K562 (cell line): ENCODE measurements around the gene SIRT2. TPM values are rescaled to one million over a fixed set of nuclear protein-coding genes. Genes with fewer than 3 reads are reported as not detected.

Experiments
- BRD4 ChIP-seq: fragments of 200-600 bp; sonication (generic); IDR thresholded peaks from 2 replicates; pipeline ENCODE4 v1.6.1; 2017; ENCODE audit warnings: inconsistent platforms
- CCNT2 ChIP-seq: IDR thresholded peaks from 2 replicates; pipeline ENCODE4 v1.6.1; 2011; ENCODE audit warnings: borderline replicate concordance, low read depth, mild to moderate bottlenecking, moderate library complexity, mixed read lengths, low read length; ENCODE audit not compliant: insufficient read length; ENCODE audit errors: extremely low read depth
- FOS ChIP-seq: IDR thresholded peaks from 3 replicates; pipeline ENCODE4 v1.6.1; 2011; ENCODE audit not compliant: insufficient read length; ENCODE audit errors: extremely low read depth
- NFIC ChIP-seq: fragments of 450-650 bp; IDR thresholded peaks from 2 replicates; pipeline ENCODE4 v1.6.1; 2017; ENCODE audit warnings: mild to moderate bottlenecking, inconsistent platforms
- RFX5 ChIP-seq: IDR thresholded peaks from 2 replicates; pipeline ENCODE4 v1.6.1; 2011; ENCODE audit warnings: low read depth, mild to moderate bottlenecking, improper control_type of control experiment, low read length
- ZBTB33 ChIP-seq: sonication (generic); formaldehyde crosslinking; IDR thresholded peaks from 2 replicates; pipeline ENCODE4 v1.8.1; 2023; ENCODE audit warnings: mild to moderate bottlenecking, missing genetic modification reagents
- polyA plus RNA-seq, 8 experiments: library from polyadenylated mRNA; depleted of rRNA in 4 of 8; stranded (reverse) in 5 of 8; unstranded in 3 of 8; fragments of >200 nt; fragmentation: Nextera tagmentation in 2 of 8; fragmentation: Illumina TruSeq in 1 of 8; extraction: Ambion mirVana in 2 of 8; extraction: Trizol in 1 of 8; gene quantifications; 2 replicates each; pipeline versions ENCODE4 v1.2.1 to v1.2.3, GENCODE V29; 2011 to 2014; ENCODE audit warnings: inconsistent platforms in 1 of 8, missing spikeins in 1 of 8
- total RNA-seq, 7 experiments: library from RNA; depleted of rRNA in 6 of 7; stranded (reverse); fragments of >200 nt in 6 of 7; fragmentation: Illumina TruSeq in 2 of 7; extraction: Trizol in 2 of 7; gene quantifications; 2 replicates each; pipeline versions ENCODE4 v1.2.1 to v1.2.3, GENCODE V29; 2011 to 2021; ENCODE audit warnings: low replicate concordance in 1 of 7
- TF ChIP-seq, protein P1 (sequence below): sonication (generic); formaldehyde crosslinking; IDR thresholded peaks from 2 replicates; pipeline ENCODE4 v1.8.0; 2022; ENCODE audit warnings: mild to moderate bottlenecking, missing genetic modification reagents
- TF ChIP-seq, protein P2 (sequence below), 3 experiments: fragments of 200-800 bp in 1 of 3; fragments of 250-450 bp in 1 of 3; fragments of 450-650 bp in 1 of 3; sonication (Bioruptor Pico) in 1 of 3; sonication (Bioruptor generic) in 1 of 3; formaldehyde crosslinking in 1 of 3; IDR thresholded peaks; 2 replicates each; pipeline versions ENCODE4 v1.6.1 to v1.8.0; 2016 to 2022; ENCODE audit warnings: mild to moderate bottlenecking in 2 of 3, missing genetic modification characterization in 2 of 3, missing compliant biosample characterization in 1 of 3, moderate library complexity in 1 of 3
- TF ChIP-seq, protein P3 (sequence below): sonication (generic); formaldehyde crosslinking; IDR thresholded peaks from 2 replicates; pipeline ENCODE4 v1.8.1; 2023; ENCODE audit warnings: mild to moderate bottlenecking, missing genetic modification reagents
- TF ChIP-seq, protein P4 (sequence below): sonication (generic); formaldehyde crosslinking; IDR thresholded peaks from 2 replicates; pipeline ENCODE4 v1.8.0; 2022; ENCODE audit warnings: missing genetic modification reagents, mild to moderate bottlenecking, borderline replicate concordance
- TF ChIP-seq, protein P5 (sequence below): fragments of 450-650 bp; IDR thresholded peaks from 2 replicates; pipeline ENCODE4 v1.6.1; 2016
- TF ChIP-seq, protein P6 (sequence below): fragments of 250-450 bp; sonication (Bioruptor Pico); IDR thresholded peaks from 2 replicates; pipeline ENCODE4 v1.6.1; 2021; ENCODE audit warnings: mild to moderate bottlenecking
- TF ChIP-seq, protein P7 (sequence below), 2 experiments: fragments of 450-650 bp; IDR thresholded peaks; 2 replicates each; pipeline ENCODE4 v1.6.1; 2016

The SIRT2 gene
- total and polyA plus RNA-seq, 9 of the 15 experiments (the other 6 are each of a cell fraction or from before 2014, with no cell fraction given), result 2.3 to 35.2 (median 22.9) TPM

DNA sequence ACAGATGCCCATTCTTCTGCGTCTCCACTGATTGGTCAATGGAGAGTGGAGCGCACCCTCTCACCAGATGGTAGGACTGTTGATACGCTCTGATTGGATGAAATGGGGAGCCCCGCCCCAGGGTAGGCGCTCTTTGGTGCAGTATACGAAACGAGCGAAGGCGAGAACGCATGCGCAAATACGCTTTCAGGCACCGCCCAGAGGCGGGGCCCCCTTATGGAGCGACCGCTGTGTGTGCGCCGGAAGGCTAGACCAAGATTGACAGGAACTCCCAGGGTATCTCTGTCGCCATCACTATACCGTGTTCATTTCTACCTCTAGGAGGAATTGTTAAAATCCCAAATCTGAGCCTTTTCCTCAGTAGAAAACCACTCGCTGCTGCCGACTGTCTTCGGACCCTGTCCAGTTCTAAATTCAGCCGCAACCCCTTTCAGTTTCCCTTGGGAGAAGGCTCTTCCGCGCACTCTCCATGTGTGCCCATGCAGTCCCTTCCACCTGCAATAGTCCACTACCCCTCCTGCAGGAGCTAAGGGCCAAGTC is 48.9 kb downstream of the SIRT2 start (continued):
- TF ChIP-seq, protein P1, sequence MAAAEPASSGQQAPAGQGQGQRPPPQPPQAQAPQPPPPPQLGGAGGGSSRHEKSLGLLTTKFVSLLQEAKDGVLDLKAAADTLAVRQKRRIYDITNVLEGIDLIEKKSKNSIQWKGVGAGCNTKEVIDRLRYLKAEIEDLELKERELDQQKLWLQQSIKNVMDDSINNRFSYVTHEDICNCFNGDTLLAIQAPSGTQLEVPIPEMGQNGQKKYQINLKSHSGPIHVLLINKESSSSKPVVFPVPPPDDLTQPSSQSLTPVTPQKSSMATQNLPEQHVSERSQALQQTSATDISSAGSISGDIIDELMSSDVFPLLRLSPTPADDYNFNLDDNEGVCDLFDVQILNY (CRISPR knock-in tag), result no peak
- TF ChIP-seq BRD4 (no peak; the same call in 1 of the 2 replicates), NFIC (no peak), ZBTB33 (CRISPR knock-in tag) (no peak), RFX5 (peak; percentile 73), FOS (peak; percentile 96), CCNT2 (no peak)
- TF ChIP-seq, protein P2, sequence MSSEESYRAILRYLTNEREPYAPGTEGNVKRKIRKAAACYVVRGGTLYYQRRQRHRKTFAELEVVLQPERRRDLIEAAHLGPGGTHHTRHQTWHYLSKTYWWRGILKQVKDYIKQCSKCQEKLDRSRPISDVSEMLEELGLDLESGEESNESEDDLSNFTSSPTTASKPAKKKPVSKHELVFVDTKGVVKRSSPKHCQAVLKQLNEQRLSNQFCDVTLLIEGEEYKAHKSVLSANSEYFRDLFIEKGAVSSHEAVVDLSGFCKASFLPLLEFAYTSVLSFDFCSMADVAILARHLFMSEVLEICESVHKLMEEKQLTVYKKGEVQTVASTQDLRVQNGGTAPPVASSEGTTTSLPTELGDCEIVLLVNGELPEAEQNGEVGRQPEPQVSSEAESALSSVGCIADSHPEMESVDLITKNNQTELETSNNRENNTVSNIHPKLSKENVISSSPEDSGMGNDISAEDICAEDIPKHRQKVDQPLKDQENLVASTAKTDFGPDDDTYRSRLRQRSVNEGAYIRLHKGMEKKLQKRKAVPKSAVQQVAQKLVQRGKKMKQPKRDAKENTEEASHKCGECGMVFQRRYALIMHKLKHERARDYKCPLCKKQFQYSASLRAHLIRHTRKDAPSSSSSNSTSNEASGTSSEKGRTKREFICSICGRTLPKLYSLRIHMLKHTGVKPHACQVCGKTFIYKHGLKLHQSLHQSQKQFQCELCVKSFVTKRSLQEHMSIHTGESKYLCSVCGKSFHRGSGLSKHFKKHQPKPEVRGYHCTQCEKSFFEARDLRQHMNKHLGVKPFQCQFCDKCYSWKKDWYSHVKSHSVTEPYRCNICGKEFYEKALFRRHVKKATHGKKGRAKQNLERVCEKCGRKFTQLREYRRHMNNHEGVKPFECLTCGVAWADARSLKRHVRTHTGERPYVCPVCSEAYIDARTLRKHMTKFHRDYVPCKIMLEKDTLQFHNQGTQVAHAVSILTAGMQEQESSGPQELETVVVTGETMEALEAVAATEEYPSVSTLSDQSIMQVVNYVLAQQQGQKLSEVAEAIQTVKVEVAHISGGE (CRISPR knock-in tag; IDR thresholded peaks at IDR 0.05), result no peak
- TF ChIP-seq, protein P3, sequence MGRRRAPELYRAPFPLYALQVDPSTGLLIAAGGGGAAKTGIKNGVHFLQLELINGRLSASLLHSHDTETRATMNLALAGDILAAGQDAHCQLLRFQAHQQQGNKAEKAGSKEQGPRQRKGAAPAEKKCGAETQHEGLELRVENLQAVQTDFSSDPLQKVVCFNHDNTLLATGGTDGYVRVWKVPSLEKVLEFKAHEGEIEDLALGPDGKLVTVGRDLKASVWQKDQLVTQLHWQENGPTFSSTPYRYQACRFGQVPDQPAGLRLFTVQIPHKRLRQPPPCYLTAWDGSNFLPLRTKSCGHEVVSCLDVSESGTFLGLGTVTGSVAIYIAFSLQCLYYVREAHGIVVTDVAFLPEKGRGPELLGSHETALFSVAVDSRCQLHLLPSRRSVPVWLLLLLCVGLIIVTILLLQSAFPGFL (CRISPR knock-in tag), result no peak
- TF ChIP-seq, protein P4, sequence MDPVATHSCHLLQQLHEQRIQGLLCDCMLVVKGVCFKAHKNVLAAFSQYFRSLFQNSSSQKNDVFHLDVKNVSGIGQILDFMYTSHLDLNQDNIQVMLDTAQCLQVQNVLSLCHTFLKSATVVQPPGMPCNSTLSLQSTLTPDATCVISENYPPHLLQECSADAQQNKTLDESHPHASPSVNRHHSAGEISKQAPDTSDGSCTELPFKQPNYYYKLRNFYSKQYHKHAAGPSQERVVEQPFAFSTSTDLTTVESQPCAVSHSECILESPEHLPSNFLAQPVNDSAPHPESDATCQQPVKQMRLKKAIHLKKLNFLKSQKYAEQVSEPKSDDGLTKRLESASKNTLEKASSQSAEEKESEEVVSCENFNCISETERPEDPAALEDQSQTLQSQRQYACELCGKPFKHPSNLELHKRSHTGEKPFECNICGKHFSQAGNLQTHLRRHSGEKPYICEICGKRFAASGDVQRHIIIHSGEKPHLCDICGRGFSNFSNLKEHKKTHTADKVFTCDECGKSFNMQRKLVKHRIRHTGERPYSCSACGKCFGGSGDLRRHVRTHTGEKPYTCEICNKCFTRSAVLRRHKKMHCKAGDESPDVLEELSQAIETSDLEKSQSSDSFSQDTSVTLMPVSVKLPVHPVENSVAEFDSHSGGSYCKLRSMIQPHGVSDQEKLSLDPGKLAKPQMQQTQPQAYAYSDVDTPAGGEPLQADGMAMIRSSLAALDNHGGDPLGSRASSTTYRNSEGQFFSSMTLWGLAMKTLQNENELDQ, result no peak
- TF ChIP-seq, protein P5, sequence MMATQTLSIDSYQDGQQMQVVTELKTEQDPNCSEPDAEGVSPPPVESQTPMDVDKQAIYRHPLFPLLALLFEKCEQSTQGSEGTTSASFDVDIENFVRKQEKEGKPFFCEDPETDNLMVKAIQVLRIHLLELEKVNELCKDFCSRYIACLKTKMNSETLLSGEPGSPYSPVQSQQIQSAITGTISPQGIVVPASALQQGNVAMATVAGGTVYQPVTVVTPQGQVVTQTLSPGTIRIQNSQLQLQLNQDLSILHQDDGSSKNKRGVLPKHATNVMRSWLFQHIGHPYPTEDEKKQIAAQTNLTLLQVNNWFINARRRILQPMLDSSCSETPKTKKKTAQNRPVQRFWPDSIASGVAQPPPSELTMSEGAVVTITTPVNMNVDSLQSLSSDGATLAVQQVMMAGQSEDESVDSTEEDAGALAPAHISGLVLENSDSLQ, result no peak
- TF ChIP-seq, protein P6, sequence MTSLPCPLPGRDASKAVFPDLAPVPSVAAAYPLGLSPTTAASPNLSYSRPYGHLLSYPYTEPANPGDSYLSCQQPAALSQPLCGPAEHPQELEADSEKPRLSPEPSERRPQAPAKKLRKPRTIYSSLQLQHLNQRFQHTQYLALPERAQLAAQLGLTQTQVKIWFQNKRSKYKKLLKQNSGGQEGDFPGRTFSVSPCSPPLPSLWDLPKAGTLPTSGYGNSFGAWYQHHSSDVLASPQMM, result no peak
- TF ChIP-seq, protein P7, sequence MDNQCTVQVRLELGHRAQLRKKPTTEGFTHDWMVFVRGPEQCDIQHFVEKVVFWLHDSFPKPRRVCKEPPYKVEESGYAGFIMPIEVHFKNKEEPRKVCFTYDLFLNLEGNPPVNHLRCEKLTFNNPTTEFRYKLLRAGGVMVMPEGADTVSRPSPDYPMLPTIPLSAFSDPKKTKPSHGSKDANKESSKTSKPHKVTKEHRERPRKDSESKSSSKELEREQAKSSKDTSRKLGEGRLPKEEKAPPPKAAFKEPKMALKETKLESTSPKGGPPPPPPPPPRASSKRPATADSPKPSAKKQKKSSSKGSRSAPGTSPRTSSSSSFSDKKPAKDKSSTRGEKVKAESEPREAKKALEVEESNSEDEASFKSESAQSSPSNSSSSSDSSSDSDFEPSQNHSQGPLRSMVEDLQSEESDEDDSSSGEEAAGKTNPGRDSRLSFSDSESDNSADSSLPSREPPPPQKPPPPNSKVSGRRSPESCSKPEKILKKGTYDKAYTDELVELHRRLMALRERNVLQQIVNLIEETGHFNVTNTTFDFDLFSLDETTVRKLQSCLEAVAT (IDR thresholded peaks at IDR 0.05), result peak in 1 of 2 experiments; percentile 78; a peak in 1 of 4 replicates
